ENCODE results near the gene ACTR2.

DNA sequence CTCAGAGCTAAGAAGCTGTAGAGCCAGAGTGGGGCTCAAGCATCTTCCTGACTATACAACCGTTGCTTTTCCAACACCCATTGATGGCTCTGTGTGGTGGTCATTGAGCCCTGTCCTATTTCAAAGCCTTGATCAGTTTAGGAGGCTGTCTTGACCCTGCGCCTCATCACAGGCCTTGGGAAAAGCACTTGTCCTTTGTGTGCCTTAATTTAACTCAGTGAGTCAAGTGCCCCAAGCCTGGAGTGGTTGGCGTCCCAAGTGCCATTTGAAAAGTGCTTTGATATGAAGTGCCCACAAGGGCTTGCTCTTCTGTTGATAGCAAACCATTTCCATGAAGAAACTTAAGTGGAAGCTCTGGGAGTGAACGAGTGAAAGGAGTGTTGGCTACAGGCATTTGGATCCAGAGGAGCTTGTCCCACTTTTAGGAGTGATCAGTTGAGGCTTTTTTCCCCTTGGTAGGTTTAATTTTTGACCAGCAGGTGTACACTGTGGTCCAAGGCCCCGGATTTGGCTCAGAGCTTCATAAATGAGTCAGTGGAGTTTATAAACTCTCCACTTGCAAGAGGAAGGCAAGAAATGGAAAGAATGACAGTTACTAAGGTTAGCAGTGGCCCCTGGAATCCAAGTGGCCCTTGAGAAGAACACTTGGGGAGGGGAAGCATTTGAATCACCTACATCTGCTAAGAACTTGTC lies 50.3 kb downstream of the ACTR2 start:
- no peak for TF ChIP-seq ZNF217 (CRISPR knock-in tag; IDR thresholded peaks at IDR 0.05)
- no peak for TF ChIP-seq SRSF9 (IDR thresholded peaks at IDR 0.05; ENCODE audit: borderline replicate concordance, low read depth, low read length)
- TF ChIP-seq, protein P1, sequence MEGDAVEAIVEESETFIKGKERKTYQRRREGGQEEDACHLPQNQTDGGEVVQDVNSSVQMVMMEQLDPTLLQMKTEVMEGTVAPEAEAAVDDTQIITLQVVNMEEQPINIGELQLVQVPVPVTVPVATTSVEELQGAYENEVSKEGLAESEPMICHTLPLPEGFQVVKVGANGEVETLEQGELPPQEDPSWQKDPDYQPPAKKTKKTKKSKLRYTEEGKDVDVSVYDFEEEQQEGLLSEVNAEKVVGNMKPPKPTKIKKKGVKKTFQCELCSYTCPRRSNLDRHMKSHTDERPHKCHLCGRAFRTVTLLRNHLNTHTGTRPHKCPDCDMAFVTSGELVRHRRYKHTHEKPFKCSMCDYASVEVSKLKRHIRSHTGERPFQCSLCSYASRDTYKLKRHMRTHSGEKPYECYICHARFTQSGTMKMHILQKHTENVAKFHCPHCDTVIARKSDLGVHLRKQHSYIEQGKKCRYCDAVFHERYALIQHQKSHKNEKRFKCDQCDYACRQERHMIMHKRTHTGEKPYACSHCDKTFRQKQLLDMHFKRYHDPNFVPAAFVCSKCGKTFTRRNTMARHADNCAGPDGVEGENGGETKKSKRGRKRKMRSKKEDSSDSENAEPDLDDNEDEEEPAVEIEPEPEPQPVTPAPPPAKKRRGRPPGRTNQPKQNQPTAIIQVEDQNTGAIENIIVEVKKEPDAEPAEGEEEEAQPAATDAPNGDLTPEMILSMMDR (IDR thresholded peaks at IDR 0.05 in 2 of 3, conservative IDR thresholded peaks at IDR 0.05 in 1 of 3; ENCODE audit: insufficient read depth in 2 of 3, low read depth in 1 of 3, low read length in 3 of 3), result no peak
- no peak for TF ChIP-seq MYNN (IDR thresholded peaks at IDR 0.05)
- TF ChIP-seq MYNN (CRISPR knock-in tag; IDR thresholded peaks at IDR 0.05), result no peak
- TF ChIP-seq, protein P2, sequence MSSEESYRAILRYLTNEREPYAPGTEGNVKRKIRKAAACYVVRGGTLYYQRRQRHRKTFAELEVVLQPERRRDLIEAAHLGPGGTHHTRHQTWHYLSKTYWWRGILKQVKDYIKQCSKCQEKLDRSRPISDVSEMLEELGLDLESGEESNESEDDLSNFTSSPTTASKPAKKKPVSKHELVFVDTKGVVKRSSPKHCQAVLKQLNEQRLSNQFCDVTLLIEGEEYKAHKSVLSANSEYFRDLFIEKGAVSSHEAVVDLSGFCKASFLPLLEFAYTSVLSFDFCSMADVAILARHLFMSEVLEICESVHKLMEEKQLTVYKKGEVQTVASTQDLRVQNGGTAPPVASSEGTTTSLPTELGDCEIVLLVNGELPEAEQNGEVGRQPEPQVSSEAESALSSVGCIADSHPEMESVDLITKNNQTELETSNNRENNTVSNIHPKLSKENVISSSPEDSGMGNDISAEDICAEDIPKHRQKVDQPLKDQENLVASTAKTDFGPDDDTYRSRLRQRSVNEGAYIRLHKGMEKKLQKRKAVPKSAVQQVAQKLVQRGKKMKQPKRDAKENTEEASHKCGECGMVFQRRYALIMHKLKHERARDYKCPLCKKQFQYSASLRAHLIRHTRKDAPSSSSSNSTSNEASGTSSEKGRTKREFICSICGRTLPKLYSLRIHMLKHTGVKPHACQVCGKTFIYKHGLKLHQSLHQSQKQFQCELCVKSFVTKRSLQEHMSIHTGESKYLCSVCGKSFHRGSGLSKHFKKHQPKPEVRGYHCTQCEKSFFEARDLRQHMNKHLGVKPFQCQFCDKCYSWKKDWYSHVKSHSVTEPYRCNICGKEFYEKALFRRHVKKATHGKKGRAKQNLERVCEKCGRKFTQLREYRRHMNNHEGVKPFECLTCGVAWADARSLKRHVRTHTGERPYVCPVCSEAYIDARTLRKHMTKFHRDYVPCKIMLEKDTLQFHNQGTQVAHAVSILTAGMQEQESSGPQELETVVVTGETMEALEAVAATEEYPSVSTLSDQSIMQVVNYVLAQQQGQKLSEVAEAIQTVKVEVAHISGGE (CRISPR knock-in tag; IDR thresholded peaks at IDR 0.05), result no peak
- TF ChIP-seq ZZZ3 (IDR thresholded peaks at IDR 0.05), result no peak
- no peak for TF ChIP-seq GTF2F1 (IDR thresholded peaks at IDR 0.05; ENCODE audit: low read depth, low read length)
- no peak for TF ChIP-seq CREB1 (IDR thresholded peaks at IDR 0.05)
- no peak for TF ChIP-seq CREB1 (CRISPR knock-in tag; IDR thresholded peaks at IDR 0.05)
- no peak for TF ChIP-seq SMAD3 (CRISPR knock-in tag; conservative IDR thresholded peaks at IDR 0.05)
- TF ChIP-seq ZNF140 (CRISPR knock-in tag; IDR thresholded peaks at IDR 0.05), result no peak
- TF ChIP-seq, protein P3, sequence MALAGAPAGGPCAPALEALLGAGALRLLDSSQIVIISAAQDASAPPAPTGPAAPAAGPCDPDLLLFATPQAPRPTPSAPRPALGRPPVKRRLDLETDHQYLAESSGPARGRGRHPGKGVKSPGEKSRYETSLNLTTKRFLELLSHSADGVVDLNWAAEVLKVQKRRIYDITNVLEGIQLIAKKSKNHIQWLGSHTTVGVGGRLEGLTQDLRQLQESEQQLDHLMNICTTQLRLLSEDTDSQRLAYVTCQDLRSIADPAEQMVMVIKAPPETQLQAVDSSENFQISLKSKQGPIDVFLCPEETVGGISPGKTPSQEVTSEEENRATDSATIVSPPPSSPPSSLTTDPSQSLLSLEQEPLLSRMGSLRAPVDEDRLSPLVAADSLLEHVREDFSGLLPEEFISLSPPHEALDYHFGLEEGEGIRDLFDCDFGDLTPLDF (CRISPR knock-in tag; IDR thresholded peaks at IDR 0.05), result no peak

Measured in K562 (cell line).